HepG2 (cell line): Measurements from ENCODE around the gene ANKRD39. TPM values are rescaled to one million over a fixed set of nuclear protein-coding genes. Genes with fewer than 3 reads are reported as not detected.

ENCODE experiments used
- ATAC-seq: fragments of 200-7000 bp; cut with Tn5 transposase; 3 replicates; pipeline ENCODE4 v1.9.1; 2020; ENCODE audit warnings: mild to moderate bottlenecking, moderate library complexity
- BruUV-seq: library from RNA; stranded (reverse); fragments of 400-500 nt; replicated peaks from 2 replicates; lab custom pipeline; 2021; lab: Mats Ljungman, UMichigan
- CTCF ChIA-PET: fragments of 300-600 bp; formaldehyde crosslinking; extraction: SDS; loops from one replicate; lab custom pipeline; 2021; ENCODE audit warnings: low total read pairs, inconsistent platforms, low intra/inter-chr PET ratio; lab: Yijun Ruan, JAX
- POLR2A ChIA-PET: fragments of 350-600 bp; sonication (Branson Sonifier 250); formaldehyde crosslinking; loops from one replicate; lab custom pipeline; 2020; ENCODE audit warnings: antibody characterized with exemption, inconsistent platforms; lab: Yijun Ruan, JAX
- DNase-seq: peaks from one replicate; pipeline ENCODE4 v3.0.0-alpha.2; 2015; ENCODE audit warnings: low spot score
- FAIRE-seq: peaks from 3 replicates; lab custom pipeline; 2011; peaks lifted over from hg19 to GRCh38; lab: Jason Lieb, UNC
- H2AFZ ChIP-seq: one replicate; pipeline ENCODE4 v1.6.1; 2011; ENCODE audit warnings: low read length, inconsistent platforms
- H3K27ac ChIP-seq: fragments of 300-600 bp; 3 replicates; pipeline ENCODE4 v1.8.0; 2011; ENCODE audit warnings: mixed run types, mild to moderate bottlenecking, mixed read lengths, low read length, inconsistent platforms; ENCODE audit not compliant: insufficient read depth; ENCODE audit errors: extremely low read length
- H3K27me3 ChIP-seq, 2 experiments: fragments of 200-600 bp in 1 of 2; 2 replicates in 1 of 2; 3 replicates in 1 of 2; pipeline versions ENCODE4 v1.6.0 to v1.8.0; 2011; ENCODE audit warnings: low read length in 2 of 2, mild to moderate bottlenecking in 2 of 2, moderate library complexity in 2 of 2, inconsistent platforms in 1 of 2; ENCODE audit not compliant: insufficient read depth in 2 of 2, control insufficient read depth in 1 of 2
- H3K36me3 ChIP-seq, 2 experiments: fragments of 200-600 bp in 1 of 2; replicated peaks in 1 of 2; 2 replicates in 1 of 2; 3 replicates in 1 of 2; pipeline versions ENCODE4 v1.5.1 to v1.8.0; 2011; ENCODE audit warnings: low read length in 2 of 2, inconsistent platforms in 1 of 2; ENCODE audit not compliant: insufficient read depth in 2 of 2, control insufficient read depth in 1 of 2
- H3K4me1 ChIP-seq: 2 replicates; pipeline ENCODE4 v1.5.1; 2012; ENCODE audit warnings: low read length, inconsistent platforms; ENCODE audit not compliant: insufficient read depth
- H3K4me2 ChIP-seq: 2 replicates; pipeline ENCODE4 v1.6.0; 2011; ENCODE audit warnings: low read depth, low read length, inconsistent platforms
- H3K4me3 ChIP-seq, 3 experiments: fragments of 200-600 bp in 1 of 3; sonication (generic), shearing (Covaris generic) in 1 of 3; replicated peaks in 1 of 3; 2 replicates each; pipeline ENCODE4 v1.5.1; 2011 to 2016; ENCODE audit warnings: low read length in 3 of 3, inconsistent platforms in 2 of 3, low read depth in 2 of 3, mild to moderate bottlenecking in 2 of 3, control low read depth in 1 of 3, mixed read lengths in 1 of 3; ENCODE audit not compliant: insufficient read depth in 1 of 3
- H3K79me2 ChIP-seq: one replicate; pipeline ENCODE4 v1.6.1; 2011; ENCODE audit warnings: low read length, inconsistent platforms; ENCODE audit not compliant: insufficient read depth
- H3K9ac ChIP-seq: 2 replicates; pipeline ENCODE4 v1.6.0; 2011; ENCODE audit warnings: mild to moderate bottlenecking, low read depth, low read length, inconsistent platforms; ENCODE audit not compliant: insufficient read depth
- H3K9me3 ChIP-seq: 2 replicates; pipeline ENCODE4 v1.5.1; 2012; ENCODE audit warnings: mild to moderate bottlenecking, low read length
- H4K20me1 ChIP-seq: 2 replicates; pipeline ENCODE4 v1.6.0; 2011; ENCODE audit warnings: inconsistent platforms, mild to moderate bottlenecking, low read length, moderate library complexity; ENCODE audit not compliant: insufficient read depth
- AGO2 ChIP-seq: fragments of 200-400 bp; formaldehyde crosslinking; optimal IDR thresholded peaks from 2 replicates; pipeline ENCODE3; 2017; ENCODE audit warnings: mild to moderate bottlenecking, low read depth, low read length, moderate library complexity
- ARID3A ChIP-seq: IDR thresholded peaks from 2 replicates; pipeline ENCODE4 v1.6.1; 2012; ENCODE audit warnings: low read depth, low read length, improper control_type of control experiment
- GTF2F1 ChIP-seq: fragments of 150-350 bp; IDR thresholded peaks from 2 replicates; pipeline ENCODE4 v1.6.1; 2014; ENCODE audit warnings: low read length
- KDM5A ChIP-seq: fragments of 200-600 bp; sonication (generic); IDR thresholded peaks from 2 replicates; pipeline ENCODE4 v1.7.0; 2018; ENCODE audit warnings: antibody characterized with exemption, mild to moderate bottlenecking, low read length, borderline replicate concordance
- MAF1 ChIP-seq: sonication (generic); formaldehyde crosslinking; IDR thresholded peaks from 2 replicates; pipeline ENCODE4 v1.5.0; 2020; ENCODE audit warnings: missing genetic modification reagents, borderline replicate concordance
- POLR2A ChIP-seq, 2 experiments: IDR thresholded peaks; 2 replicates each; pipeline ENCODE4 v1.6.1; 2011; ENCODE audit warnings: low read depth in 2 of 2, low read length in 2 of 2, mild to moderate bottlenecking in 1 of 2, moderate library complexity in 1 of 2; ENCODE audit not compliant: insufficient read depth in 1 of 2
- POLR2AphosphoS5 ChIP-seq: IDR thresholded peaks from 2 replicates; pipeline ENCODE4 v1.6.1; 2012; ENCODE audit warnings: low read depth, low read length
- RBM22 ChIP-seq: fragments of 200-400 bp; formaldehyde crosslinking; optimal IDR thresholded peaks from 2 replicates; pipeline ENCODE3; 2017; ENCODE audit warnings: mild to moderate bottlenecking, low read length, moderate library complexity
- REPIN1 ChIP-seq: sonication (generic); formaldehyde crosslinking; IDR thresholded peaks from 2 replicates; pipeline ENCODE4 v1.8.0; 2022; ENCODE audit warnings: missing genetic modification reagents, low read depth, mild to moderate bottlenecking, borderline replicate concordance
- TBL1XR1 ChIP-seq: fragments of 150-350 bp; IDR thresholded peaks from 2 replicates; pipeline ENCODE4 v1.6.1; 2014; ENCODE audit warnings: borderline replicate concordance, low read length; ENCODE audit not compliant: partially characterized antibody
- ZBTB2 ChIP-seq: sonication (generic); formaldehyde crosslinking; IDR thresholded peaks from 2 replicates; pipeline ENCODE4 v1.8.0; 2022; ENCODE audit warnings: low read depth, missing genetic modification reagents
- ZNF432 ChIP-seq: sonication (generic); formaldehyde crosslinking; IDR thresholded peaks from 2 replicates; pipeline ENCODE4 v1.5.0; 2020; ENCODE audit warnings: missing genetic modification reagents, mild to moderate bottlenecking, borderline replicate concordance
- ZNF446 ChIP-seq: sonication (generic); formaldehyde crosslinking; IDR thresholded peaks from 2 replicates; pipeline ENCODE4 v1.5.0; 2020; ENCODE audit warnings: mild to moderate bottlenecking, missing genetic modification reagents
- ZNF577 ChIP-seq: sonication (generic); formaldehyde crosslinking; IDR thresholded peaks from 2 replicates; pipeline ENCODE4 v1.4.0; 2020; ENCODE audit warnings: mild to moderate bottlenecking, low read depth, missing genetic modification reagents, borderline replicate concordance
- ZNF768 ChIP-seq: sonication (generic); formaldehyde crosslinking; IDR thresholded peaks from 2 replicates; pipeline ENCODE4 v1.4.0; 2020; ENCODE audit warnings: missing genetic modification reagents
- WGBS: methylation state at CpG from one replicate; pipeline ENCODE4 v1.1.6; 2017; ENCODE audit warnings: low lambda C conversion rate; 5-methylcytosine and 5-hydroxymethylcytosine counted together
- in situ Hi-C: cut with HindIII; loops from 2 replicates; pipeline ENCODE4 v1.10.0; 2017; ENCODE audit warnings: low pct_unique_long_range_greater_than_20kb; ENCODE audit not compliant: extremely low pct_ligation_motif_present
- intact Hi-C: fragments of 100-400 bp; cut with micrococcal nuclease; formaldehyde crosslinking; loops from one replicate; pipeline ENCODE4 v1.10.0; 2022; ENCODE audit not compliant: unreplicated experiment
- polyA plus RNA-seq, 8 experiments: library from polyadenylated mRNA; depleted of rRNA in 3 of 8; stranded (reverse) in 7 of 8; unstranded in 1 of 8; fragments of >200 nt; fragmentation: Illumina TruSeq in 4 of 8; extraction: Trizol in 4 of 8; gene quantifications; 2 replicates each; pipeline versions ENCODE4 v1.2.1 to v1.2.3, GENCODE V29; 2011 to 2016; ENCODE audit warnings: low read depth in 4 of 8, missing spikeins in 1 of 8, mixed read lengths in 1 of 8; ENCODE audit not compliant: insufficient read depth in 1 of 8
- total RNA-seq, 5 experiments: library from RNA; depleted of rRNA; stranded (reverse); fragments of >200 nt; fragmentation: Illumina TruSeq; extraction: Trizol; gene quantifications; 2 replicates each; pipeline ENCODE4 v1.2.3, GENCODE V29; 2016; ENCODE audit warnings: low read depth in 1 of 5

ANKRD39 gene
- total and polyA plus RNA-seq, 2 of the 13 experiments (the other 11 are each of a cell fraction or from before 2014, with no cell fraction given): 23.2 to 24.8 TPM

- TF ChIP-seq ZNF432 (CRISPR knock-in tag) (no peak), POLR2AphosphoS5 (peak; percentile 30; the same call in 1 of the 2 replicates), RBM22 (peak; percentile 54)
- H3K9ac ChIP-seq: no peak overlapping the region
- in situ Hi-C loops: no loop called here
- H2AFZ ChIP-seq: no peak overlapping the region
- no peak overlapping the region for H3K4me2 ChIP-seq
- H3K4me1 ChIP-seq: no peaks in the 10 kb centered on the region
- 98% methylated on average over 4 of the region's 4 CpGs for WGBS
- POLR2A ChIA-PET: interaction anchor here (1.6 kb wide), 1 partner anchor 22 kb away, joined by 6 read pairs; the partner anchor contains the start of gene ANKRD39
- no peak overlapping the region for H3K4me3 ChIP-seq
- intact Hi-C loops: no loop called here
- no peaks in the 10 kb centered on the region for H3K79me2 ChIP-seq
- DNase-seq (no peak), ATAC-seq (no peak), FAIRE-seq (peak; percentile 21)
- no peak overlapping the region for H3K27ac ChIP-seq
- no TSS peak for BruUV-seq
- CTCF ChIA-PET: no interaction called here
- no peaks in the 10 kb centered on the region for H3K9me3 ChIP-seq
- peaks cover 29 to 38% of the 10 kb centered on the region in 2 experiments for H3K36me3 ChIP-seq
- no peaks in the 10 kb centered on the region for H3K27me3 ChIP-seq
- H4K20me1 ChIP-seq: peaks cover 8% of the 10 kb centered on the region; the same call in 1 of the 2 replicates
Observed at GRCh38 chr2:96835830-96836229, 22.0 kb downstream of the ANKRD39 start.

GRCh38 chr2:96832754-96833507 is 24.9 kb downstream of the ANKRD39 start:
- intact Hi-C loops: no loop called here
- no peak for TF ChIP-seq GTF2F1
- no peak for TF ChIP-seq ZNF446 (CRISPR knock-in tag)
- no peak for TF ChIP-seq ARID3A
- TF ChIP-seq POLR2A (IDR thresholded peaks at IDR 0.05; ENCODE audit: insufficient read depth in 1 of 2, low read depth in 2 of 2, low read length in 2 of 2): 0 out of 4 replicates have a peak, but pooled peaks of 1 of the 2 experiments have one; percentile 19
- no peak for TF ChIP-seq ZBTB2 (CRISPR knock-in tag)
- no peak for TF ChIP-seq TBL1XR1
- TF ChIP-seq AGO2: peak; percentile 72
- TF ChIP-seq ZNF768 (CRISPR knock-in tag): no peak
- TF ChIP-seq KDM5A: no peak
- no peak for TF ChIP-seq MAF1 (CRISPR knock-in tag)
- 0 out of 2 replicates have a peak, but pooled peaks have one; percentile 26 for TF ChIP-seq REPIN1
- TF ChIP-seq ZNF577: no peak

More at GRCh38 chr2:96832754-96833507, 24.9 kb downstream of the ANKRD39 start:
- Histone ChIP-seq H3K4me3 (no peak overlapping the region), H3K4me2 (no peak overlapping the region), H2AFZ (no peak overlapping the region), H3K27me3 (no peaks in the 10 kb centered on the region), H3K4me1 (no peaks in the 10 kb centered on the region), H3K79me2 (no peaks in the 10 kb centered on the region), H3K36me3 (peaks cover 52 to 65% of the 10 kb centered on the region in 2 experiments), H4K20me1 (peaks cover 8% of the 10 kb centered on the region; the same call in 1 of the 2 replicates), H3K27ac (no peak overlapping the region), H3K9ac (no peak overlapping the region), H3K9me3 (no peaks in the 10 kb centered on the region)
- ATAC-seq: peak; percentile 25
- POLR2A ChIA-PET: interaction anchor here (1.1 kb wide), 1 partner anchor 9 kb away, joined by 3 read pairs; no protein-coding TSS in a partner anchor
- no peak for FAIRE-seq
- 94% methylated on average over 18 of the region's 18 CpGs for WGBS
- CTCF ChIA-PET: no interaction called here
- BruUV-seq: no TSS peak
- DNase-seq: no peak
- in situ Hi-C loops: no loop called here
